ENCODE data around the gene STKLD1. TPM values are rescaled to one million over a fixed set of nuclear protein-coding genes. Genes with fewer than 3 reads are reported as not detected.

STKLD1 gene
- total RNA-seq, 4 donors from 2014 or later = 0.68 to 1.5 TPM; not detected in 2

- Histone ChIP-seq H3K27ac (no peak within 1 kb of the TSS), H3K4me3 (no peak within 1 kb of the TSS), H3K4me1 (peaks cover 0 to 24% (median 16%) of the 10 kb centered on the region in 4 donors), H3K27me3 (peaks cover under 1% of the 10 kb centered on the region), H3K9me3 (no peaks in the 10 kb centered on the region), H3K36me3 (no peaks in the 10 kb centered on the region)
- in situ Hi-C loops (cut with MboI; ENCODE audit: low pct_ligation_motif_present in 1 of 4, low pct_unique_long_range_greater_than_20kb in 1 of 4, low sequenced_read_pairs in 3 of 4) = no loop called here
- TF ChIP-seq POLR2A (IDR thresholded peaks at IDR 0.05) (no peak), CTCF (IDR thresholded peaks at IDR 0.05) (no peak), POLR2AphosphoS5 (IDR thresholded peaks at IDR 0.05) (no peak), EP300 (IDR thresholded peaks at IDR 0.05; ENCODE audit: low read depth) (no peak)
- no peak for DNase-seq
- WGBS, 2 donors (ENCODE audit: low coverage in 1 of 2) = 40 to 58% methylated on average over 1 to 23 of the region's 23 CpGs
- intact Hi-C loops (cut with DNase I; ENCODE audit: low total_unique reads) = no loop called here
Observed at GRCh38 chr9:133421615-133422542, 45.7 kb downstream of the STKLD1 start, which contains the start of gene ADAMTS13. Gene ADAMTS13 (plus strand): TSS chr9:133422367. CDS start chr9:133422444, 77 bp downstream.

- 67% methylated on average over 3 of the region's 3 CpGs; no CpG with 5 or more reads in 1 of the 2 donors for WGBS, 2 donors (ENCODE audit: low coverage in 1 of 2)
- in situ Hi-C loops (cut with MboI; ENCODE audit: low pct_ligation_motif_present in 1 of 4, low pct_unique_long_range_greater_than_20kb in 1 of 4, low sequenced_read_pairs in 3 of 4) (no loop called here), intact Hi-C loops (cut with DNase I; ENCODE audit: low total_unique reads) (no loop called here)
- no peaks in the 10 kb centered on the region for H3K9me3 ChIP-seq
- peaks cover 14% of the 10 kb centered on the region for H3K27me3 ChIP-seq
- no peak overlapping the region for H3K27ac ChIP-seq
- TF ChIP-seq EP300 (IDR thresholded peaks at IDR 0.05; ENCODE audit: low read depth) = no peak
- no peak for TF ChIP-seq POLR2A (IDR thresholded peaks at IDR 0.05)
- no peak for TF ChIP-seq CTCF (IDR thresholded peaks at IDR 0.05)
- no peak for TF ChIP-seq POLR2AphosphoS5 (IDR thresholded peaks at IDR 0.05)
- no peaks in the 10 kb centered on the region for H3K36me3 ChIP-seq
- no peak overlapping the region for H3K4me3 ChIP-seq
- no peak for DNase-seq
- H3K4me1 ChIP-seq = peaks cover 3 to 21% (median 13%) of the 10 kb centered on the region in 4 donors
Observed at GRCh38 chr9:133423216-133423615, 47.0 kb downstream of the STKLD1 start.

GRCh38 chr9:133424187-133424586 lies 48.0 kb downstream of the STKLD1 start:
- no peak for DNase-seq
- H3K27ac ChIP-seq = no peak overlapping the region
- H3K4me3 ChIP-seq = no peak overlapping the region
- intact Hi-C loops (cut with DNase I; ENCODE audit: low total_unique reads) (no loop called here), in situ Hi-C loops (cut with MboI; ENCODE audit: low pct_ligation_motif_present in 1 of 4, low pct_unique_long_range_greater_than_20kb in 1 of 4, low sequenced_read_pairs in 3 of 4) (no loop called here)
- no peaks in the 10 kb centered on the region for H3K9me3 ChIP-seq
- H3K4me1 ChIP-seq = peaks cover 4 to 29% (median 17%) of the 10 kb centered on the region in 4 donors
- no peak for TF ChIP-seq POLR2A (IDR thresholded peaks at IDR 0.05)
- WGBS, 2 donors (ENCODE audit: low coverage in 1 of 2) = 95 to 100% methylated on average over 2 to 12 of the region's 12 CpGs
- no peaks in the 10 kb centered on the region for H3K36me3 ChIP-seq
- peaks cover 21% of the 10 kb centered on the region for H3K27me3 ChIP-seq

GRCh38 chr9:133425049-133425632 lies 49.0 kb downstream of the STKLD1 start:
- Histone ChIP-seq H3K27me3 (peaks cover 28% of the 10 kb centered on the region), H3K36me3 (no peaks in the 10 kb centered on the region), H3K4me1 (peaks cover 4 to 21% (median 15%) of the 10 kb centered on the region in 4 donors), H3K9me3 (no peaks in the 10 kb centered on the region), H3K27ac (no peak overlapping the region), H3K4me3 (no peak overlapping the region)
- intact Hi-C loops (cut with DNase I; ENCODE audit: low total_unique reads) = no loop called here
- DNase-seq = no peak
- in situ Hi-C loops (cut with MboI; ENCODE audit: low pct_ligation_motif_present in 1 of 4, low pct_unique_long_range_greater_than_20kb in 1 of 4, low sequenced_read_pairs in 3 of 4) = no loop called here
- WGBS, 2 donors (ENCODE audit: low coverage in 1 of 2) = 70 to 91% methylated on average over 2 to 22 of the region's 22 CpGs
- no peak for TF ChIP-seq CTCF (IDR thresholded peaks at IDR 0.05)
- TF ChIP-seq POLR2AphosphoS5 (IDR thresholded peaks at IDR 0.05) = no peak
- no peak for TF ChIP-seq POLR2A (IDR thresholded peaks at IDR 0.05)
- no peak for TF ChIP-seq EP300 (IDR thresholded peaks at IDR 0.05; ENCODE audit: low read depth)
